Heart left ventricle (tissue), 16 donors: ENCODE results near the gene TLE1. TPM values are rescaled to one million over a fixed set of nuclear protein-coding genes. Genes with fewer than 3 reads are reported as not detected.

Experiments
- ATAC-seq, 4 donors: fragments of 200-7000 bp; cut with Tn5 transposase; one replicate each; pipeline ENCODE4 v1.9.1; 2020 to 2022; ENCODE audit warnings: moderate library complexity in 4 of 4, mild to moderate bottlenecking in 3 of 4, moderate number of reproducible peaks in 1 of 4
- DNase-seq, 5 donors: peaks; one replicate each; pipeline ENCODE4 v3.0.0-alpha.2; 2020
- H3K27ac ChIP-seq, 12 donors: fragments of 200-600 bp; sonication (generic) in 4 of 12; one replicate each; pipeline versions ENCODE4 v1.5.0 to v1.8.0; 2016 to 2022; ENCODE audit warnings: mild to moderate bottlenecking in 2 of 12
- H3K27me3 ChIP-seq, 9 donors: fragments of 200-600 bp; sonication (generic) in 2 of 9; one replicate each; pipeline versions ENCODE4 v1.5.1 to v1.8.0; 2016 to 2022; ENCODE audit warnings: mild to moderate bottlenecking in 3 of 9
- H3K36me3 ChIP-seq, 9 donors: fragments of 200-600 bp; sonication (generic) in 2 of 9; one replicate each; pipeline versions ENCODE4 v1.5.0 to v1.8.0; 2018 to 2022; ENCODE audit warnings: mild to moderate bottlenecking in 2 of 9
- H3K4me1 ChIP-seq, 12 donors: fragments of 200-600 bp; sonication (generic) in 4 of 12; one replicate each; pipeline versions ENCODE4 v1.5.0 to v1.8.0; 2016 to 2022; ENCODE audit warnings: mild to moderate bottlenecking in 3 of 12
- H3K4me3 ChIP-seq, 12 donors: fragments of 200-600 bp; sonication (generic) in 4 of 12; one replicate each; pipeline versions ENCODE4 v1.5.0 to v1.8.0; 2017 to 2022; ENCODE audit warnings: mild to moderate bottlenecking in 9 of 12, moderate library complexity in 4 of 12
- H3K9me3 ChIP-seq, 12 donors: fragments of 200-600 bp; sonication (generic) in 4 of 12; one replicate each; pipeline versions ENCODE4 v1.5.0 to v1.8.0; 2016 to 2022; ENCODE audit warnings: mild to moderate bottlenecking in 1 of 12
- CTCF ChIP-seq, 12 donors: fragments of 200-600 bp; sonication (generic) in 4 of 12; IDR thresholded peaks; one replicate each; pipeline versions ENCODE4 v1.5.0 to v1.8.0; 2018 to 2022; ENCODE audit warnings: antibody characterized with exemption in 12 of 12, mild to moderate bottlenecking in 5 of 12
- POLR2A ChIP-seq, 2 donors: fragments of 450-650 bp; IDR thresholded peaks; one replicate each; pipeline ENCODE4 v1.6.1; 2017; ENCODE audit warnings: antibody characterized with exemption in 2 of 2, mild to moderate bottlenecking in 2 of 2, moderate library complexity in 2 of 2
- WGBS, 4 donors: extraction: QIAGEN DNeasy Blood & Tissue Kit in 2 of 4; methylation state at CpG; one replicate each; pipeline versions ENCODE4 v1.1.5 to v1.1.7; 2013 to 2018; 5-methylcytosine and 5-hydroxymethylcytosine counted together
- intact Hi-C, 10 donors: fragments of 100-400 bp; cut with DNase I; formaldehyde crosslinking; loops; one replicate each; pipeline versions ENCODE4 v1.11.1 to v1.14.2; 2022
- polyA plus RNA-seq, 2 donors: library from polyadenylated mRNA; stranded (reverse); fragments of 200-250 nt; gene quantifications; one replicate each; pipeline ENCODE4 v1.2.3, GENCODE V29; 2013
- total RNA-seq, 9 donors: library from RNA; depleted of rRNA in 2 of 9; stranded (reverse); fragments of >200 nt in 2 of 9; fragmentation: NEBNext Ultra II Directional in 3 of 9; extraction: Animal tissue kit (Norgen Biotek cat#: 25700) in 3 of 9; gene quantifications; one replicate each; pipeline versions ENCODE4 v1.1.0 to v1.2.4, GENCODE V29; 2016 to 2023
- donor health status: ischemic (EF 13 %, LVEDD 7.1; RV severe dilation, severe dysfunction).
- donor health status: healthy with polysubstance abuse.
- donor health status: DM: no; HTN: yes; CAD: no.
- donor health status: DM: no; HTN: no; CAD: no.
- donor health status: ischemic (EF 25% LVEDD 6.9; RV normal size, moderate dysfunction).
- donor health status: ischemic (EF 25% LVEDD 5.7; RV mildly dilated, moderate dysfunction).
- donor health status: healthy.
- donor health status: DM: yes; HTN: yes; CAD: no.
- donor health status: ischemic (EF 35%, LVEDD 5.7; RV mildly dilated, moderate dysfunction).
- donor health status: nonischemic (EF 11% LVEDD 7.7; RV severe dilation, severe dysfunction).
- donor health status: DM: yes; HTN: yes; CAD: no.
- donor health status: PGD.
- donor health status: ischemic (EF 29% LVEDD 5.4; RV normal size, mild dysfunction).
- donor health status: nonischemic (EF 23%, LVEDD 6.1; RV moderate dilation, normal function).

The TLE1 gene
- total and polyA plus RNA-seq, 11 donors = 6.2 to 25.4 (median 9.8) TPM

DNA sequence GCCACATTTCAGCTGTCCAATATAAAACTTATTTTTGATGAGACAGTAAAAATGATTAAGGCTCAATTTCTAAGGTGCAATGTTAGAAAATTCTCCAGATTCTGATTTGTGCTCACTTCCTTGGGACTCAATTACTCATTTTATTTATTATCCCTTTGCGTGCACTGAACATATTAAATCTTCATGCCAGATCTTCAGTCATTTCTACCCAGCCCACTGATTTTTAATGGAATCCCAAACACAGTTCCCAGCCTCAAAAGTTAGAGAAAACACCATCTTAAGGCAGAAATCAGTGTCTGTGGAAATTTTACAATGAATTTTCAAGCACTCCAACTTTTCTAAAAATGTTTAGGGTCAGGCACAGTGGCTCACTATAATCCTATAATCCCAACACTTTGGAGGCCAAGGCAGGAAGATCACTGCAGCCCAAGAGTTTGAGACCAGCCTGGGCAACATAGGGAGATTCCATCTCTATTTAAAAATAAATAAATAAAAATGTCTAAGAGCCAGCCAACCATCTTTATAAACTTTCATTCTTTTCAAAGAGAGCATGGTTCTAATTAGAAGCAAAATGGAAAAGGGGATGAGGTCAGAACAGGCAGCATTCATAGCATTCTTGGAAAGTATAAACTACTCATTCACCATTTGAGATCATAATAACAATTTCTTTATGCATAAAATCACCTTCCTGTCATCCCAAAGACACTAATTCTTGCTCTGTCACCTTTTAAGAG, 53.7 kb downstream of the TLE1 start:
- H3K9me3 ChIP-seq = no peaks in the 10 kb centered on the region
- TF ChIP-seq CTCF (IDR thresholded peaks at IDR 0.05) (no peak), POLR2A (IDR thresholded peaks at IDR 0.05) (no peak)
- no peak for ATAC-seq
- no peak overlapping the region for H3K4me3 ChIP-seq
- peaks cover 0 to 22% (median 5%) of the 10 kb centered on the region in 9 donors for H3K36me3 ChIP-seq
- no peak for DNase-seq
- no peaks in the 10 kb centered on the region for H3K27me3 ChIP-seq
- intact Hi-C loops = no loop called here
- peaks cover 0 to 5% (median 0%) of the 10 kb centered on the region in 12 donors for H3K4me1 ChIP-seq
- no peak overlapping the region for H3K27ac ChIP-seq
- WGBS, 4 donors = 91 to 98% (median 96%) methylated on average over 1 of the region's 1 CpG

DNA sequence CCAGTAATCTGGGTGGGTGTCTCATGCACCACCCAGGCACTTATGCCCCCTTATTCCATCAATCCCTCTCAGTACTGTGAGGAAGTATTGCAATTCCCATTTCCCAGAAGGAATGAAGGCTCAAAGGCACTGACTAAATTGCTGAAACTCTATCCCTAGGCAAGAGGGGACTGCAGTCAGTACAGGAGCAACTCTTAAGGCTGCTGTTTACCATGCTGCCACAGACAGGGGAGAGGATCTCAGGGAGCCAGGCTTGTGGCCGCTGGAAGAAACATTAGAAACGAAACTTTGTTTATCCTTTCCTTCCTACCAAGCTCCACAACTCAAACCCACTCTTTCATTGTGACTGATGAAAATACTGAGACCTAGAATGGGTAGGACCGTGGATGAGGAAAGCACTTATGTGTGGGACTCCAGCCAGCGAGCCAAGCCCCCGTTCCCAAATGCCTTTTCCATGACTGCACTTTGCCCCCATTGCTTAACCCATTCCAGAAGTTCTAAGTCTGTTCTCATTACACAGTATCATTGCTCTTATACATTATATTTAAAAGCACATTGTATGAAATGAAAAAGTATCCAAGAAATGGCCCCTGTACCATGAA, 54.3 kb downstream of the TLE1 start:
- ATAC-seq = no peak
- WGBS, 4 donors = 72 to 82% (median 79%) methylated on average over 5 of the region's 5 CpGs

DNA sequence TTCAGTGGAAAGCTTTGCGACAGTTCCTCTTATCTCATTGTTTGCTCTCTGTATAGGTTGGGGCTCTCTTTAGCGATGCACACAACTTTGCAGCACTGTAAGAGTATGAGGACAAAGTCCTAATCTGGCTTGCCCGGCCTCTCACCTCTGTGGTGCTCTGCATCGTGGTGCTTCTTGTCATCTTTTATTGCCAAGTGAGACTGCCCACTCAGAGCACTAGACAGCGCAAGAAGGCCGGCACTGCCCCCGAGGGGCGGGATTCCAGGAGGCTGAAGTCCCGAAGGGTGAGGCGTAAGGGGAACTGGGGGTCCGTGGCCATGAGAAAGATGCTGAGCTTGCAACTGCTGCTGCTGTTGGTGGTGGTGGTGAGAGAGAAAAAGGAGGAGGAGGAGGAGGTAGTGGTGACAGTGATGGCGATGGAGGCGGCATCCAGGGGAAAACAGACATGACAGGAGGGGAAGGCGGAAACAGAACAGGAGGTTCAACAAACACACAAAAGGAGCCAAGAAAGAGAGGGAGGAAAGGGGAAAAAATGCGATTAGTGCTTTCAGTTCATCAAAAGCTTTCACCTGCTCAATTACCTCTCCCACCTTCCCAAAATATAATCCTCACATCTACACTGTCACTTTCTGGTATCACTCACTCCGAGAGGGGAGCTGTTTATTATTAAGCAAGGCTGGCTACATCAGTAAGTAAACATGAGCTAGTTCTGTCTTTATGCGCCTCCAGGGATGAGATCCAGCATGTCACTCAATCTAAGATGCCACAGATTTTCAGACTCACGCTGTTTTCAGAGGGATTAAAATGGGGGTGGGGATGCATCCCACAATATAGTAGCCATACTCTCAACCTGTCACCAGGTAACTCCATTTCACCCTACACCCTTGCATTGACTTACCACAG, 55.1 kb downstream of the TLE1 start:
- Histone ChIP-seq H3K4me3 (no peak overlapping the region), H3K36me3 (peaks cover 0 to 30% (median 5%) of the 10 kb centered on the region in 9 donors), H3K27ac (no peak overlapping the region), H3K4me1 (peaks cover 0 to 5% (median 0%) of the 10 kb centered on the region in 12 donors), H3K27me3 (no peaks in the 10 kb centered on the region), H3K9me3 (no peaks in the 10 kb centered on the region)
- ATAC-seq = no peak
- no peak for TF ChIP-seq POLR2A (IDR thresholded peaks at IDR 0.05)
- no peak for DNase-seq
- 82 to 87% (median 85%) methylated on average over 18 of the region's 18 CpGs for WGBS, 4 donors
- intact Hi-C loops = no loop called here

More for the DNA sequence above, 54.3 kb downstream of the TLE1 start:
- H3K27me3 ChIP-seq = no peaks in the 10 kb centered on the region
- no peak for TF ChIP-seq POLR2A (IDR thresholded peaks at IDR 0.05)
- TF ChIP-seq CTCF (IDR thresholded peaks at IDR 0.05) = no peak
- no peaks in the 10 kb centered on the region for H3K9me3 ChIP-seq
- peaks cover 0 to 5% (median 0%) of the 10 kb centered on the region in 12 donors for H3K4me1 ChIP-seq
- no peak overlapping the region for H3K27ac ChIP-seq
- H3K4me3 ChIP-seq = no peak overlapping the region
- intact Hi-C loops = no loop called here
- H3K36me3 ChIP-seq = peaks cover 0 to 25% (median 5%) of the 10 kb centered on the region in 9 donors
- no peak for DNase-seq

DNA sequence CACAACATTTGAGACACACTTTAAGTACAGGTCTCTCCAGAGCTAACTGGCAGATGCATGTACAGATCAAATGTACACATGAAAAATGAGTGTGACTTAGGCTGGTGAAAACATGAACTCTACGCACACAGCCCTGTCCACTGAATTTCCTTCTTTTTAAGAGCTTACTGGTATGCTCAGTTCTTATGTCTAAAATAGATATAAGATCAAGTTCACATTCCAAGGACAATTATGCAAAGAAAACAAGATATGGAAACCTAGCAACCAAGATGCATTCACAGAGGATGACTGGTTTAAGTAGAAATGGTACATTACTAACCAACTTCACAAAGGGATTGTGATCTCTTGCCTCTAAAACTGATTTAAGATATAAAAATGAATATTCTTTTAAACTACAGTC, 56.7 kb downstream of the TLE1 start:
- no peak overlapping the region for H3K4me3 ChIP-seq
- TF ChIP-seq CTCF (IDR thresholded peaks at IDR 0.05) (no peak), POLR2A (IDR thresholded peaks at IDR 0.05) (no peak)
- no peak for DNase-seq
- 81 to 94% (median 85%) methylated on average over 1 of the region's 1 CpG for WGBS, 4 donors
- no peak overlapping the region for H3K27ac ChIP-seq
- intact Hi-C loops = no loop called here
- ATAC-seq = no peak
- H3K4me1 ChIP-seq = peaks cover 0 to 5% (median 0%) of the 10 kb centered on the region in 12 donors
- H3K27me3 ChIP-seq = no peaks in the 10 kb centered on the region
- peaks cover 0 to 32% (median 5%) of the 10 kb centered on the region in 9 donors for H3K36me3 ChIP-seq
- no peaks in the 10 kb centered on the region for H3K9me3 ChIP-seq
